ENCODE measurements around the gene SLC12A4.
A peak's percentile ranks its signal among the peaks of the same experiment; 100 is the strongest.

The SLC12A4 gene

DNA sequence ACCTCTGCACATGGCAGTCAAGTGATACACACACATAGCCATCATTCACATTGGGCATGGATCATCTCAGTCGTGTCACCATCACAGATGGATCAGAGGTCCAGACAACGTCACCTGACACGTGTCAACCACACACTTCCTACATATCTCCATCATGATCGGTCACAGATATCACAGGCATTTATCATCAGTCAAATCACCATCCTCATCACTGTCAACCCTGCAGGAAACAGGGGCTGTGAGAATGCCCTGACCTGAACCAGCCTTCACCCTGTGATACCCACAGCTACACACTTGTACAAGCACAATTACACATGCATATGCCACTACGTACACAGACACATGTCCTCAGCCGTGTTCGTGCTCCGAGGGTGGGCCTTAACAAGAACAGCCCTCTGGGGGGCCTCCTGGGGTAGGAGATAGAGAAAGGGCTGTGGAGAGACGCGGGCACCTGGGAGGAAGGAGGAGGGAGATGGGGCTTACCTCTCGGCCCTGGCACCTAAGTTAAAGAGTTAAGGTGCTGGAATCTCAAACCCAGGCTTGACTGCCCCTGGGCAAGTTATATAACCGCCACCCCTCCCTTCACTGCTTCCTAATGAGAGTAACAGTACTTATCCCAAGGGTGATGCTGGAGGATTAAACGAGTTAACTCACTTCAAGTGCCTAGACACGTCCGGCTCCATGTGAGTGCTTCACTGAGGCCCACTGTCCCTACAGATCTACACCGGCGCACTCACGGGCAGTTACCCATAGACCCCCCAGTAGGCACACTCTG, 1.1 kb downstream of the SLC12A4 start:
- Histone ChIP-seq H3K9ac (ENCODE audit: insufficient read length) (peak overlapping the region; percentile 47), H3K27ac (no peak overlapping the region), H3K36me3 (ENCODE audit: insufficient read depth, low read length) (no peaks in the 10 kb centered on the region), H3K4me3 (peak overlapping the region; percentile 76), H3K9me3 (ENCODE audit: low read depth, low read length) (no peaks in the 10 kb centered on the region)
- TF ChIP-seq FOXP2 (optimal IDR thresholded peaks at IDR 0.05; ENCODE audit: control extremely low read depth, extremely low read length, insufficient read depth) (no peak), POLR2AphosphoS5 (IDR thresholded peaks at IDR 0.05; ENCODE audit: borderline replicate concordance, low read depth, low read length) (no peak), EZH2 (IDR thresholded peaks at IDR 0.05) (no peak)
- DNase-seq (ENCODE audit: low read depth, low spot score): no peak

- H3K9ac ChIP-seq (ENCODE audit: insufficient read length): no peak overlapping the region
- TF ChIP-seq EZH2 (IDR thresholded peaks at IDR 0.05): no peak
- TF ChIP-seq FOXP2 (optimal IDR thresholded peaks at IDR 0.05; ENCODE audit: control extremely low read depth, extremely low read length, insufficient read depth): no peak
- TF ChIP-seq POLR2AphosphoS5 (IDR thresholded peaks at IDR 0.05; ENCODE audit: borderline replicate concordance, low read depth, low read length): no peak
- no peak overlapping the region for H3K27ac ChIP-seq
- H3K9me3 ChIP-seq (ENCODE audit: low read depth, low read length): no peaks in the 10 kb centered on the region
- H3K36me3 ChIP-seq (ENCODE audit: insufficient read depth, low read length): no peaks in the 10 kb centered on the region
- H3K4me3 ChIP-seq: no peak overlapping the region
- no peak for DNase-seq (ENCODE audit: low read depth, low spot score)
These were observed 1.8 kb downstream of the SLC12A4 start for GRCh38 chr16:67966549-67967182.

DNA sequence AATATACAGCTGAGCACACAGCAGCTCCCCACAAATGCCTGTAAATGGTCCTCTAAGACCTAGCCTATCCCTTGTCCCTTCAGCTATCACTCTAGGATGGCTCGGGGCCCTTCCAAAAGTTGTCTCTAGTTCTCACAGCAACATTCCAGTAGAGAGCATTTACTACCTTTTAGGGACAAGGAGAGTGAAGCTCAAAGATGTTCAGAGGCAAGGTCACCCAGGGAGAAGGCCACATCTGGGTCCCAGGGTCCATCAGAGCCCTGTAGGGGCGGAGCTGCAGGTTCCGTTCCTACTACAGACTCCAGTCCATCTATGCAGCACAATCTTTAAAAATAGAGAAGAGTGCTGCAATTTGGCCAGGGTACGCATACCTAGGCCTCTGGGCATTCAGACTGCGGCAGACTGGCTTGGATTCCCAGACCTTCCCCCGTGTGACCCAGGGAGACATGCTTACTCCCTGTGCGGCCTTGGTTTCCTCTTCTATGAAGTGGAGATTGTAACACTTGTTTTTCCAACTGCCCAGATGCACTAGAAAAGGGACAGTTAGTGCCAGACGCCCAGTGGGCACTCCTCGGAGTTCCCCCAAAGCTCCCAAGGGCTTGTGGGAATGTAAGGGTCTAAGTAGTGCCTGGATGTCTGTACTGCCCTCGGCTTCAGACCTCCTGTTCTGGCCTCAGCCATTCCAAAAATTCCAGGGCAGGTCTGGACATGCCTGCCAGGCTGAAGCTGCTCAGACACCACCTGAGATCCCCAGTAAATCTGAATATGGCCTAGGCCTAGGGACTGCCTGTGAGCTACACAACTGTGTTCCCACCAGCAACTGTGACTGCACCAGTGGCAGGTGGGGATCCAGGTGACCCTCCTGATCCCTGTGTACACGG, 2.5 kb downstream of the SLC12A4 start:
- H3K4me3 ChIP-seq: no peak overlapping the region

GRCh38 chr16:67964477-67965131, 3.8 kb downstream of the SLC12A4 start:
- no peak overlapping the region for H3K27ac ChIP-seq
- TF ChIP-seq EZH2 (IDR thresholded peaks at IDR 0.05) (no peak), FOXP2 (optimal IDR thresholded peaks at IDR 0.05; ENCODE audit: control extremely low read depth, extremely low read length, insufficient read depth) (no peak), POLR2AphosphoS5 (IDR thresholded peaks at IDR 0.05; ENCODE audit: borderline replicate concordance, low read depth, low read length) (no peak)
- H3K36me3 ChIP-seq (ENCODE audit: insufficient read depth, low read length): no peaks in the 10 kb centered on the region
- H3K4me3 ChIP-seq: no peak overlapping the region
- DNase-seq (ENCODE audit: low read depth, low spot score): no peak
- H3K9ac ChIP-seq (ENCODE audit: insufficient read length): no peak overlapping the region
- no peaks in the 10 kb centered on the region for H3K9me3 ChIP-seq (ENCODE audit: low read depth, low read length)

More for the DNA sequence above, 2.5 kb downstream of the SLC12A4 start:
- DNase-seq (ENCODE audit: low read depth, low spot score): no peak
- no peak for TF ChIP-seq EZH2 (IDR thresholded peaks at IDR 0.05)
- no peak for TF ChIP-seq POLR2AphosphoS5 (IDR thresholded peaks at IDR 0.05; ENCODE audit: borderline replicate concordance, low read depth, low read length)
- TF ChIP-seq FOXP2 (optimal IDR thresholded peaks at IDR 0.05; ENCODE audit: control extremely low read depth, extremely low read length, insufficient read depth): no peak
- Histone ChIP-seq H3K9ac (ENCODE audit: insufficient read length) (no peak overlapping the region), H3K27ac (no peak overlapping the region), H3K36me3 (ENCODE audit: insufficient read depth, low read length) (no peaks in the 10 kb centered on the region), H3K9me3 (ENCODE audit: low read depth, low read length) (no peaks in the 10 kb centered on the region)

DNA sequence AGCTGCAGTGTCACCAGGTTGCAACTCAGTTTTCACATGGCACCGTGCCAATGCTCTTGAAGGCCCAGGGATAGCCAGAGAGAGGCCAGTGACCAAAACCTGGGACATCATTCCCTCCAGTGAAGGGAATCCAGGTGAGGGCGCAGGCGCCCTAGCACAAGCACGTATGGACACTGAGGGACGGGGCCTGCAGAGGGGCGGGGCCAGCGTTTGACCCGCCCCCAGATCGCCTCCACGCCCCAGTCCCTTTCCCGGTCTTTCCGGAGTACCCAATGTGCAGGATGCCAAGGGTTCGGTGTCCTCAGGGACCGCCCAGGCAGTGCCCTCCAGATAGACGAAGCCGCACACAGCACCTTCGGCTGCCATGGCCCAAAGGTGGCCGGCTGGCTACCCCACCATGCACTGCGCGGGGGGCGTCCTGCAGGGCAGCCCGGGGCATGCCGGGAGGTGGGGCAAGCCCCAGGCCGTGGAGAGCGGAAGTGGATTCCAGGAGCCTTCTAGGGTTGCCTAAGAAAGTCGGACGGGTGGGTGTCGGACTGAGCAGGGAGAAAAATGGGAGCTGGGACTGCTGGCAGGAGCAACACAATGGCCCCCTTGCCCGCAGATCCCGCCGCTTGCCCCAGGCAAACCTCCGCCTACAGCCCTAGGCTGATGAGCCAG, 4.6 kb downstream of the SLC12A4 start:
- Histone ChIP-seq H3K4me3 (no peak overlapping the region), H3K27ac (no peak overlapping the region), H3K9ac (ENCODE audit: insufficient read length) (no peak overlapping the region), H3K36me3 (ENCODE audit: insufficient read depth, low read length) (no peaks in the 10 kb centered on the region), H3K9me3 (ENCODE audit: low read depth, low read length) (no peaks in the 10 kb centered on the region)
- TF ChIP-seq FOXP2 (optimal IDR thresholded peaks at IDR 0.05; ENCODE audit: control extremely low read depth, extremely low read length, insufficient read depth): no peak
- TF ChIP-seq POLR2AphosphoS5 (IDR thresholded peaks at IDR 0.05; ENCODE audit: borderline replicate concordance, low read depth, low read length): no peak
- no peak for TF ChIP-seq EZH2 (IDR thresholded peaks at IDR 0.05)
- DNase-seq (ENCODE audit: low read depth, low spot score): no peak

GRCh38 chr16:67963292-67963661, 5.2 kb downstream of the SLC12A4 start:
- TF ChIP-seq EZH2 (IDR thresholded peaks at IDR 0.05) (no peak), FOXP2 (optimal IDR thresholded peaks at IDR 0.05; ENCODE audit: control extremely low read depth, extremely low read length, insufficient read depth) (no peak), POLR2AphosphoS5 (IDR thresholded peaks at IDR 0.05; ENCODE audit: borderline replicate concordance, low read depth, low read length) (no peak)
- no peaks in the 10 kb centered on the region for H3K9me3 ChIP-seq (ENCODE audit: low read depth, low read length)
- no peak overlapping the region for H3K9ac ChIP-seq (ENCODE audit: insufficient read length)
- no peak for DNase-seq (ENCODE audit: low read depth, low spot score)
- no peak overlapping the region for H3K27ac ChIP-seq
- H3K36me3 ChIP-seq (ENCODE audit: insufficient read depth, low read length): no peaks in the 10 kb centered on the region
- no peak overlapping the region for H3K4me3 ChIP-seq

- Histone ChIP-seq H3K9me3 (ENCODE audit: low read depth, low read length) (no peaks in the 10 kb centered on the region), H3K36me3 (ENCODE audit: insufficient read depth, low read length) (no peaks in the 10 kb centered on the region), H3K4me3 (no peak overlapping the region), H3K9ac (ENCODE audit: insufficient read length) (no peak overlapping the region), H3K27ac (no peak overlapping the region)
- TF ChIP-seq FOXP2 (optimal IDR thresholded peaks at IDR 0.05; ENCODE audit: control extremely low read depth, extremely low read length, insufficient read depth): no peak
- TF ChIP-seq EZH2 (IDR thresholded peaks at IDR 0.05): no peak
- no peak for TF ChIP-seq POLR2AphosphoS5 (IDR thresholded peaks at IDR 0.05; ENCODE audit: borderline replicate concordance, low read depth, low read length)
- DNase-seq (ENCODE audit: low read depth, low spot score): no peak
These were observed 6.3 kb downstream of the SLC12A4 start for GRCh38 chr16:67962135-67962534.
